ENCODE data around the gene GJD3.
"Not testable (repeated sequence)": the region's sequence is repeated elsewhere in the genome, so short reads cannot be mapped to it uniquely, and the experiment has no call there.

The GJD3 gene

GRCh38 chr17:40364121-40364861 lies at the start of gene GJD3:
Gene GJD3 (minus strand): TSS chr17:40364737. CDS start chr17:40363815, 922 bp downstream.
- no peak for DNase-seq

GRCh38 chr17:40414312-40414711 lies 49.8 kb upstream of the GJD3 start:
- not testable (repeated sequence) for DNase-seq

GRCh38 chr17:40412880-40413279 lies 48.3 kb upstream of the GJD3 start:
- DNase-seq = no peak

- no peak for DNase-seq
Measured at GRCh38 chr17:40411821-40412220, 47.3 kb upstream of the GJD3 start.

- no peak for DNase-seq
Measured at GRCh38 chr17:40410082-40410481, 45.5 kb upstream of the GJD3 start.

GRCh38 chr17:40409540-40409939 lies 45.0 kb upstream of the GJD3 start:
- not testable (repeated sequence) for DNase-seq

GRCh38 chr17:40407460-40407859 lies 42.9 kb upstream of the GJD3 start:
- DNase-seq = no peak

- DNase-seq = no peak
Measured at GRCh38 chr17:40404003-40404402, 39.5 kb upstream of the GJD3 start.

- DNase-seq = no peak
Measured at GRCh38 chr17:40402668-40403067, 38.1 kb upstream of the GJD3 start.

GRCh38 chr17:40399185-40399584 lies 34.6 kb upstream of the GJD3 start:
- peak; percentile 77 for DNase-seq

GRCh38 chr17:40386555-40386954 lies 22.0 kb upstream of the GJD3 start:
- DNase-seq = not testable (repeated sequence)

GRCh38 chr17:40382251-40382650 lies 17.7 kb upstream of the GJD3 start:
- DNase-seq = no peak

GRCh38 chr17:40378966-40379365 lies 14.4 kb upstream of the GJD3 start:
- DNase-seq = no peak

GRCh38 chr17:40377832-40378231 lies 13.3 kb upstream of the GJD3 start:
- DNase-seq = no peak

- not testable (repeated sequence) for DNase-seq
Measured at GRCh38 chr17:40376541-40376940, 12.0 kb upstream of the GJD3 start.

GRCh38 chr17:40375786-40376185 lies 11.2 kb upstream of the GJD3 start:
- DNase-seq = not testable (repeated sequence)

- no peak for DNase-seq
Measured at GRCh38 chr17:40374821-40375498, 10.4 kb upstream of the GJD3 start.

GRCh38 chr17:40373999-40374398 lies 9.5 kb upstream of the GJD3 start:
- no peak for DNase-seq

GRCh38 chr17:40373324-40373723 lies 8.8 kb upstream of the GJD3 start:
- no peak for DNase-seq

GRCh38 chr17:40372644-40373043 lies 8.1 kb upstream of the GJD3 start:
- peak; percentile 42 for DNase-seq

- DNase-seq = no peak
Measured at GRCh38 chr17:40372031-40372430, 7.5 kb upstream of the GJD3 start.

- DNase-seq = peak; percentile 72
Measured at GRCh38 chr17:40371261-40371929, 6.9 kb upstream of the GJD3 start.

- DNase-seq = no peak
Measured at GRCh38 chr17:40369923-40370322, 5.4 kb upstream of the GJD3 start.

- DNase-seq = not testable (repeated sequence)
Measured at GRCh38 chr17:40367728-40368127, 3.2 kb upstream of the GJD3 start.

Data from hematopoietic multipotent progenitor cell treated with erythropoietin and hydrocortisone succinate and interleukin-3 and kit ligand, for 8 days (in vitro differentiated cells).